ENCODE results near the gene USP11. TPM values are rescaled to one million over a fixed set of nuclear protein-coding genes. Genes with fewer than 3 reads are reported as not detected.
A peak's percentile ranks its signal among the peaks of the same experiment; 100 is the strongest.

Gene USP11
- total and polyA plus RNA-seq, 2 donors from 2014 or later, result 30.9 to 91.6 TPM

DNA sequence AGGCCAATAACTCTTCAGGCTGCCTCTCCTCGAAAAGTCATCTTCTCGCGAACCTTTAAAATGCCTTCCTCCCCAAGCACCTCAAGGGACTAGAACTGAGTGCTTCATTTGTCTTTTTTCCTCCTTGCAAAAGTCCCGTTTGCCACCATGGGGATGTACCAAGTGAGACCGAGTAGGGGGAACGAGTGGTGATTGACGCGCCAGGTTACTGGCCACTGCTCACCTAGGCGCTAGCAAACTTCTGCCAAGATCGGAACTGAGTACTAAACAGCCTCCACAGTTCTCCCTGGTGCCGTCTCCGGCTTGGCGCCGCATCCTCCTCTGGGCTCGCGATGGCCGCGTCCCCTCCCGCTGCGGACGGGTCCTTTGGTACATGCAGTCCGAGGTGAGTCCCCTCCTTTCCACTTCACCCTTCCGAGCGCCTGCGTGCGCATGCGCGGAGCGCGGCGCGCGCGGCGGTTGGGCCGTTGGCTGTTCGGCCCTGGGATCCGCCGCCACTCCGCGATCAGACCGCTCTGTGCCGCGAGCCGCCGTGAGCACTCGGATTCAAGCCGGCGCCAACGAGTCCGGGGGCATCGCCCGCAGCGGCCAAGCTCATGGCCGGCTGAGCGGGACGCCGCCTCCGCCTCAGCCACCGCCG lies 14.4 kb upstream of the USP11 start, which contains the start of gene CDK16:
CDK16 (plus strand) TSS at position 402 of the 640 bp plus-strand sequence. CDS start 4,877 bp downstream, outside the sequence.
- FAIRE-seq, result no peak
- intact Hi-C loops (cut with DNase I), result no loop called here

DNA sequence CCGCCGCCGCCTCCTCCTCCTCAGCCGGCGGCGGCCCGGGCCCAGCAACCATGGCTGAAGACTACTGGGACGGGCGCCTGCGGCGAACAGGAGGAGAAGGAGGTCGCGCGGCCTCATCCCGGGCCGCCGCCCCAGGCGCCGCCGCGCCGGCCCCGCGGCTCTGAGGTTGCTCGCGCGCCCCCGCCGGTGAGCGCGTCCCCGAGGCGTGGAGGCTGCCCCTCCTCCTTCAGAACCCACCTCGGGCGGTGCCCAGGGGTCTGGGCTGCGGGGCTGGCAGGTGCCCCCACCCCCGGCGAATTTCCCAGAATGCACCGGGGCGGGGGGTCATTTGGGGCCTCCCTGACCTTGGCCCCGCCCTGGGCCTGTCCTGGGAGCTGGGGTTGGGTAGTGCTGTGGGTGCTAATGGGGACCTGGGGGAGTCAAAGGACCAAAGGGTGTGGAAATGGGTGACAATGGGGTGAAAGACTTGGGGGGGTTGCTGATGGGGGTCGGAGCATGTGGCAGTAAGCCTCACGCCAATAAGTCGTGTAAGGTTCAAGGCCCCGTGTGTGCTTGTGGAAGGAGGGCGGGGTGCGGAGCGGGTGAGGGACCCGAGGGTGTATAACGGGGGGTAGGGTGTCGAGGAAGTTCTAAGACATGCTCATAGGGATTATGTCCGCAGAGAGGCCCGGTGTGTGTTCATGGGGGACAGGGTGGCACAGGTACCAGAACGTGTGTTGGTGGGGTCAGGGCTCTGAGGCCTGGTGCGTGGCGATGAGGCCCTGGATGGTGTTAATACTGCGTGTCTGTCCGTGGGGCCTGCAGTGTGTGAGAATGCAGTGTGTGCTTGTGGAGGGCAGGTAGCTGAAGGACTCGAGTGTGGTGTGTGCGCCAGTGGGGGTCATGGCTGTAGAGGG lies 13.6 kb upstream of the USP11 start:
- Histone ChIP-seq H3K4me1 (ENCODE audit: control insufficient read depth in 2 of 3, insufficient read depth in 2 of 3, low read depth in 1 of 3, low read length in 3 of 3) (peaks cover 0 to 23% (median 12%) of the 10 kb centered on the region in 3 donors), H3K4me3 (ENCODE audit: low read length in 3 of 3) (peak overlapping the region; percentile 86 to 98 (median 93)), H3K9me3 (ENCODE audit: control insufficient read depth in 2 of 3, insufficient read depth in 1 of 3, low read length in 3 of 3) (no peaks in the 10 kb centered on the region), H3K27me3 (ENCODE audit: control insufficient read depth, insufficient read depth, low read length) (peaks cover 4% of the 10 kb centered on the region), H3K36me3 (ENCODE audit: control insufficient read depth in 2 of 3, insufficient read depth in 3 of 3, low read length in 3 of 3) (peaks cover 9 to 21% (median 11%) of the 10 kb centered on the region in 3 donors), H3K27ac (ENCODE audit: low read depth in 2 of 2, low read length in 2 of 2) (peak overlapping the region; percentile 98 to 99), H3K9ac (ENCODE audit: low read length in 3 of 3) (peak overlapping the region; percentile 69 to 97 (median 80))
- TF ChIP-seq, protein P1, sequence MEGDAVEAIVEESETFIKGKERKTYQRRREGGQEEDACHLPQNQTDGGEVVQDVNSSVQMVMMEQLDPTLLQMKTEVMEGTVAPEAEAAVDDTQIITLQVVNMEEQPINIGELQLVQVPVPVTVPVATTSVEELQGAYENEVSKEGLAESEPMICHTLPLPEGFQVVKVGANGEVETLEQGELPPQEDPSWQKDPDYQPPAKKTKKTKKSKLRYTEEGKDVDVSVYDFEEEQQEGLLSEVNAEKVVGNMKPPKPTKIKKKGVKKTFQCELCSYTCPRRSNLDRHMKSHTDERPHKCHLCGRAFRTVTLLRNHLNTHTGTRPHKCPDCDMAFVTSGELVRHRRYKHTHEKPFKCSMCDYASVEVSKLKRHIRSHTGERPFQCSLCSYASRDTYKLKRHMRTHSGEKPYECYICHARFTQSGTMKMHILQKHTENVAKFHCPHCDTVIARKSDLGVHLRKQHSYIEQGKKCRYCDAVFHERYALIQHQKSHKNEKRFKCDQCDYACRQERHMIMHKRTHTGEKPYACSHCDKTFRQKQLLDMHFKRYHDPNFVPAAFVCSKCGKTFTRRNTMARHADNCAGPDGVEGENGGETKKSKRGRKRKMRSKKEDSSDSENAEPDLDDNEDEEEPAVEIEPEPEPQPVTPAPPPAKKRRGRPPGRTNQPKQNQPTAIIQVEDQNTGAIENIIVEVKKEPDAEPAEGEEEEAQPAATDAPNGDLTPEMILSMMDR (IDR thresholded peaks at IDR 0.05; ENCODE audit: borderline replicate concordance, extremely low read depth, insufficient read depth), result no peak
- FAIRE-seq, result no peak
- peak; percentile 32 to 90 (median 52) for DNase-seq
- intact Hi-C loops (cut with DNase I), result no loop called here

More for the DNA sequence above, 14.4 kb upstream of the USP11 start, which contains the start of gene CDK16:
- TF ChIP-seq, protein P1 (IDR thresholded peaks at IDR 0.05; ENCODE audit: borderline replicate concordance, extremely low read depth, insufficient read depth), result no peak
- H3K27ac ChIP-seq (ENCODE audit: low read depth in 2 of 2, low read length in 2 of 2), result peak within 1 kb of the TSS; percentile 98 to 99
- peak; percentile 88 to 94 (median 92) for DNase-seq
- H3K9me3 ChIP-seq (ENCODE audit: control insufficient read depth in 2 of 3, insufficient read depth in 1 of 3, low read length in 3 of 3), result no peaks in the 10 kb centered on the region
- H3K4me1 ChIP-seq (ENCODE audit: control insufficient read depth in 2 of 3, insufficient read depth in 2 of 3, low read depth in 1 of 3, low read length in 3 of 3), result peaks cover 0 to 23% (median 12%) of the 10 kb centered on the region in 3 donors
- H3K4me3 ChIP-seq (ENCODE audit: low read length in 3 of 3), result peak within 1 kb of the TSS; percentile 86 to 98 (median 93)
- peak within 1 kb of the TSS; percentile 80 to 98 (median 97) for H3K9ac ChIP-seq (ENCODE audit: low read length in 3 of 3)
- H3K27me3 ChIP-seq (ENCODE audit: control insufficient read depth, insufficient read depth, low read length), result peaks cover 4% of the 10 kb centered on the region
- H3K36me3 ChIP-seq (ENCODE audit: control insufficient read depth in 2 of 3, insufficient read depth in 3 of 3, low read length in 3 of 3), result peaks cover 14 to 20% (median 14%) of the 10 kb centered on the region in 3 donors

DNA sequence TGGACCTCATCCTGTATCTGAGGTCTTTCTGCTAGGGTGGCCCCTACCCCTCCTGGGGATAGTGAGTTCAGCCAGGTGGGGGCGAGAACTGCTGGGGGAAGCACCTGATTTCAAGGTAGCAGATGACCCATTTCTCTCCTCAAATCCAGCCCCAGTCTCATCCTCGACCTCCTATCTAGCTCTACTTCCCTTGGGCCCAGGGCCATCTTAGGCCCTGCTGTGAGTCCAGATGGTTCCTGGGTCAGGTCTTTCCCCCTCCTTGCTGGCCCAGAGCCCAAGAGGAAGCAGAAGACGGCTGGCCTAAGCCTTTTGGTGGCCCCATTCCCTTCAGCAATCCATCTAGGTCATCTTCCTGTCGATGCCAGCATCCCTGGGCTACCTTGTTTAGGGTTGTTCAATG lies 11.1 kb upstream of the USP11 start:
- DNase-seq, result peak in 1 of 5 donors; percentile 41

More for the DNA sequence above, 11.1 kb upstream of the USP11 start:
- TF ChIP-seq, protein P1 (IDR thresholded peaks at IDR 0.05; ENCODE audit: borderline replicate concordance, extremely low read depth, insufficient read depth), result no peak
- H3K27ac ChIP-seq (ENCODE audit: low read depth in 2 of 2, low read length in 2 of 2), result no peak overlapping the region
- peaks cover 0 to 20% (median 12%) of the 10 kb centered on the region in 3 donors for H3K4me1 ChIP-seq (ENCODE audit: control insufficient read depth in 2 of 3, insufficient read depth in 2 of 3, low read depth in 1 of 3, low read length in 3 of 3)
- no peaks in the 10 kb centered on the region for H3K9me3 ChIP-seq (ENCODE audit: control insufficient read depth in 2 of 3, insufficient read depth in 1 of 3, low read length in 3 of 3)
- H3K4me3 ChIP-seq (ENCODE audit: low read length in 3 of 3), result no peak overlapping the region
- intact Hi-C loops (cut with DNase I), result no loop called here
- peaks cover 4% of the 10 kb centered on the region for H3K27me3 ChIP-seq (ENCODE audit: control insufficient read depth, insufficient read depth, low read length)
- H3K9ac ChIP-seq (ENCODE audit: low read length in 3 of 3), result no peak overlapping the region
- no peak for FAIRE-seq
- peaks cover 5 to 31% (median 13%) of the 10 kb centered on the region in 3 donors for H3K36me3 ChIP-seq (ENCODE audit: control insufficient read depth in 2 of 3, insufficient read depth in 3 of 3, low read length in 3 of 3)
